Type B pancreatic cell (in vitro differentiated cells): ENCODE measurements around the gene HDAC11. TPM values are rescaled to one million over a fixed set of nuclear protein-coding genes. Genes with fewer than 3 reads are reported as not detected.

Experiments
- DNase-seq: peaks from one replicate; pipeline ENCODE4 v3.0.0; 2021; ENCODE audit warnings: mixed read lengths; ENCODE audit not compliant: unreplicated experiment; ENCODE audit errors: extremely low spot score
- H3K27ac Mint-ChIP-seq: 2 replicates; pipeline ENCODE4 v1.8.0; 2021; ENCODE audit warnings: mild to moderate bottlenecking, mixed read lengths
- H3K27me3 Mint-ChIP-seq: 2 replicates; pipeline ENCODE4 v1.8.0; 2021; ENCODE audit warnings: mixed read lengths
- H3K36me3 Mint-ChIP-seq: 2 replicates; pipeline ENCODE4 v1.8.0; 2021; ENCODE audit warnings: mixed read lengths
- H3K4me1 Mint-ChIP-seq: one replicate; pipeline ENCODE4 v1.8.0; 2021; ENCODE audit warnings: mixed read lengths; ENCODE audit not compliant: unreplicated experiment
- H3K4me3 Mint-ChIP-seq: 2 replicates; pipeline ENCODE4 v1.8.0; 2021; ENCODE audit warnings: mild to moderate bottlenecking, mixed read lengths
- H3K9me3 Mint-ChIP-seq: 2 replicates; pipeline ENCODE4 v1.8.0; 2021; ENCODE audit warnings: mixed read lengths
- total RNA-seq: library from RNA; stranded (reverse); gene quantifications from 2 replicates; pipeline ENCODE4 v1.2.1, GENCODE V29; 2021; ENCODE audit warnings: low replicate concordance
- TF ChIP-seq, protein P1 (sequence below): fragments of 200-600 bp; sonication (generic); conservative IDR thresholded peaks from 2 replicates; pipeline ENCODE4 v1.5.0; 2021; ENCODE audit warnings: antibody characterized with exemption, mild to moderate bottlenecking

The HDAC11 gene
- total RNA-seq, 1 donor from 2014 or later = 21.9 TPM

DNA sequence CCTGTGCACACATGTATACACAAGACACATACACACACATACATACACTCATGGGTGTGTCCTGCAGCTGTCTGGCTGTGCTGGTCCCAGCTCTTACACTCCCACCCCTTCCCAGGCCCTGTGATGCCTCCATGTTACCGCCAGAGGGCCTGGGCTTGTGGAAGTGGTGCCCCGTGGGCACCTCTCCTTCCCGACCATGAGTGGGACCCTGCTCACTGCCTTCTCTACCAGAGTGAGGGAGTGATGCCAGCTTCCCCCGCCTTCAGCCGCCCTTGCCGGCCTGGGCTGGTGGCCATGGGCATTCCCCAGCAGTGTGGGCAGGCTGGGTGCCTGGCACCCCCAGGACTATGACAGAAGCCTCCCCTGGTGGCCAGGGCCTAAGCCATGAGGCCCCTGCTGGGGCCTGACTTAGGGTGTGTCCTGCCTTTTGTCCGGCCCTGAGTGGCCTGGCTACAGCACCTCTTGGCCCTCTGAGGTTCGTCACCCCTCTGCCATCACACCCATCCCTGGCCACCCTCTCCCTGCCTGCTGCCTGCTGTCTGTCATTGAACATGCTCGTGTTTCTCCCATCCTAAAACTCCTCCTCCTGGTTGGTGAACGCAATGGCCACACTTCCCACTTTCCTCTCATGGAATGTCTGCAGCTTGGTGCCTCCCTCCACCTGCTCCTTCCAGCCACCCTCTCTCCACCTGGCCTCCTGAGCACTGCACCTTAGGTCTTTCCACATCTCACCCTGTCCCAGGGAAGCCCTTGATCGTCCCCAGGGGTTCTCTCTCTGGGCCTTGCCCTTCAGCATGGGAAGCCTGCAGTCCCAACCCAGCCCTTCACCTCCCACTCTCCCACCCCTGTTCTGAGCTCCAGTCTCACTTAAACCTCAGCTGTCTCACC lies 14.6 kb downstream of the HDAC11 start:
- Mint-ChIP-seq H3K4me3 (no peak overlapping the region), H3K4me1 (peaks cover 8% of the 10 kb centered on the region), H3K36me3 (peaks cover 4% of the 10 kb centered on the region), H3K27ac (no peak overlapping the region), H3K9me3 (no peaks in the 10 kb centered on the region), H3K27me3 (no peaks in the 10 kb centered on the region)
- TF ChIP-seq, protein P1, sequence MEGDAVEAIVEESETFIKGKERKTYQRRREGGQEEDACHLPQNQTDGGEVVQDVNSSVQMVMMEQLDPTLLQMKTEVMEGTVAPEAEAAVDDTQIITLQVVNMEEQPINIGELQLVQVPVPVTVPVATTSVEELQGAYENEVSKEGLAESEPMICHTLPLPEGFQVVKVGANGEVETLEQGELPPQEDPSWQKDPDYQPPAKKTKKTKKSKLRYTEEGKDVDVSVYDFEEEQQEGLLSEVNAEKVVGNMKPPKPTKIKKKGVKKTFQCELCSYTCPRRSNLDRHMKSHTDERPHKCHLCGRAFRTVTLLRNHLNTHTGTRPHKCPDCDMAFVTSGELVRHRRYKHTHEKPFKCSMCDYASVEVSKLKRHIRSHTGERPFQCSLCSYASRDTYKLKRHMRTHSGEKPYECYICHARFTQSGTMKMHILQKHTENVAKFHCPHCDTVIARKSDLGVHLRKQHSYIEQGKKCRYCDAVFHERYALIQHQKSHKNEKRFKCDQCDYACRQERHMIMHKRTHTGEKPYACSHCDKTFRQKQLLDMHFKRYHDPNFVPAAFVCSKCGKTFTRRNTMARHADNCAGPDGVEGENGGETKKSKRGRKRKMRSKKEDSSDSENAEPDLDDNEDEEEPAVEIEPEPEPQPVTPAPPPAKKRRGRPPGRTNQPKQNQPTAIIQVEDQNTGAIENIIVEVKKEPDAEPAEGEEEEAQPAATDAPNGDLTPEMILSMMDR = peak; percentile 74
- DNase-seq = no peak

DNA sequence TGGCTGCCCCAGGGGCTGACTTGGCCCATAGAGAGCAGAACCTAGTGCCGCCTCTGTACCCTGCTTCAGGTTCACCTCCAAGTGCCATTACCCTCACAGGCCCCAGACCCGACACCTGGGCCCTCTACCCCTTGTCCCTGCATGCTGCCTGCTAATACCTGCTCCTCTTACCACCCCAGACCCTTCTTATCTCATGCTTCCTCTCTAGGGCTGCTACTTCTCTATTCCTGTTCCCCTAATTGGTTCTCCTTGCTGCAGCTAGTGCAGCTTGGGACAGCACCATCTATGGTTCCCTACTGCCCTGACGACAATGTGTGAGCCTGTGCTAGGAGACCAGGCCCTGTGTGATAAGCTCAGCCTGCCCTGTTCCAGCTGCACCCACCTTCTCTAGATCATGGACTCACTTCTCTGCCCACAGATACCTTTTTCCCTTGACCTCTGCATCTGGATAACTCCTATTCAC lies 15.3 kb downstream of the HDAC11 start:
- DNase-seq = no peak
- TF ChIP-seq, protein P1 = no peak
- no peaks in the 10 kb centered on the region for H3K9me3 Mint-ChIP-seq
- no peak overlapping the region for H3K4me3 Mint-ChIP-seq
- H3K36me3 Mint-ChIP-seq = peaks cover under 1% of the 10 kb centered on the region
- H3K4me1 Mint-ChIP-seq = peaks cover 8% of the 10 kb centered on the region
- no peak overlapping the region for H3K27ac Mint-ChIP-seq
- H3K27me3 Mint-ChIP-seq = no peaks in the 10 kb centered on the region

DNA sequence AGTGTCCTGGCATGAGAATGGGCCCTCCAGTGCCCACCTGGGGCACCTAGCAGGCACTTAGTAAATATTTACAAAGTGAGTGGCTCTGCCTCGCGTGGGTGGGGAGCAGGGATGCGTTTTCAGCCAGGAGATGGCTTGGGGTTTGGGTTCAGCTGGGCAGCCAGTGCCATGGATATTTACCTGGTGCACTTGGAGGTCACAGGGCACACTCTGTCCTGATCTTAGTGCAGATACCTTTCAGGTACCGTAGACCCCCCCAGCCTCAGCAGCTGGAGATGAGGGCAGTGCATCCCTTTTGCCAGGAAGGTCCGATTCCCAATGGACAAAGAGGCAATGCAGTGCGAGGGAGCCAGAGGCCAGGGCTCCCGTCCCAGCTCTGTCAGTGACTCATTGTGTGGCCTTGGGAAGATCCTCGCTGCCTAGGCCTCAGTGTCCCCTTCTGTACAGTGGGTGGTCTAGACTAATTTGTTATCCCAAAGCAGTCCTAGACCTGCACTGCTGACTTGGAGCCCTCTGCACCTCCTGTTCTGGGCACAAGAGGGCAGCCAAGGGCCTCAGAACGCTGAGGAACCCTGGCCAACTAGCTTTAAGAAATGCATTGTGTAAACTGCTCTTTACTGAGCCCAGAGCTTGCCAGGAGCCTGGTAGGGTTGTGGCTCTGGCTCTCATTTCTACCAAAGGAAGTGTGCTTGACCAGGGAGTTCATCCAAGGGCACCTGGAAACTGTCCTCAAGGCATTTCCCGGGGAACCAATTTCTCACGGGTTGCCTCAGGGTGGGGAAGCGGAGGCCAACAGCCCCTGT lies 16.0 kb downstream of the HDAC11 start:
- Mint-ChIP-seq H3K9me3 (no peaks in the 10 kb centered on the region), H3K27ac (peak overlapping the region; percentile 48), H3K4me1 (peaks cover 12% of the 10 kb centered on the region), H3K4me3 (no peak overlapping the region), H3K27me3 (no peaks in the 10 kb centered on the region), H3K36me3 (no peaks in the 10 kb centered on the region)
- TF ChIP-seq, protein P1 = peak; percentile 94
- DNase-seq = no peak

DNA sequence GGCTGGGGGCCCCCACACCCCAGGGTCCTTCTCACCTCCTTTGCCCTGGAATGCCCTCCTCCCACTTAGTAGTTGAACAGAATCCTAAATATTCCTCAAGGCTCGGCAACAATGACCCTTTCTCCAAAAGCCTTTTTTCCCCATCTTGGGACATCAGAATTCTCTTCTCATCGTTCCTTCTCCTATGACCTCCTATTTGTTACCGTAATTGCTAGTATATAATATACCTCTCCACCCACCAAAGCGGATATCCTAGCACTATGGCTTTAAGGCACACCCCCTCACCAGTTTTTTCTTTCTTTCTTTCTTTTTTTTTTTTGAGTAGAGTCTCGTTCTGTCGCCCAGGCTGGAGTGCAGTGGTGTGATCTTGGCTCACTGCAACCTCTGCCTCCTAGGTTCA lies 16.8 kb downstream of the HDAC11 start:
- Mint-ChIP-seq H3K9me3 (no peaks in the 10 kb centered on the region), H3K27ac (no peak overlapping the region), H3K4me3 (no peak overlapping the region), H3K36me3 (no peaks in the 10 kb centered on the region), H3K4me1 (peaks cover 13% of the 10 kb centered on the region), H3K27me3 (no peaks in the 10 kb centered on the region)
- TF ChIP-seq, protein P1 = no peak
- no peak for DNase-seq

DNA sequence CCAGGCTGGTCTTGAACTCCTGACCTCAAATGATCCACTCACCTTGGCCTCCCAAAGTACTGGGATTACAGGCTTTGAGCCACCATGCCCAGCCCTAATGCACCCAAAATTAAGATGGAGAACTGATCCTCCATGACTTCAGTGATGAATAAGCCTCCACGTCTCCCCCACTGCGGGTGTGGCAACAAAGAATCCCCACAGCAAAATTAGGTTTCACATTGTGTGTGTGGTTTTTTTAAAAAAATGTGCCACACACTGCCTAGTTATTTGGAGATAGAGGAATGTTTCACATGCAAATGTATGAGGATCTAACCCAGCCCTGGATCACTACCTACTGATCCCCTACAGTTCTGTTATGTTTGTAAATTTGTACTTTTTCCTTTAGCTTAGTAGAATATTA lies 17.3 kb downstream of the HDAC11 start:
- Mint-ChIP-seq H3K36me3 (no peaks in the 10 kb centered on the region), H3K9me3 (no peaks in the 10 kb centered on the region), H3K4me3 (no peak overlapping the region), H3K27me3 (no peaks in the 10 kb centered on the region), H3K4me1 (peaks cover 13% of the 10 kb centered on the region), H3K27ac (no peak overlapping the region)
- no peak for DNase-seq
- TF ChIP-seq, protein P1 = no peak
